GM12878 (cell line): ENCODE results near the gene DHDH. TPM values are rescaled to one million over a fixed set of nuclear protein-coding genes. Genes with fewer than 3 reads are reported as not detected.

Experiments
- BRCA1 ChIP-seq: IDR thresholded peaks from 2 replicates; pipeline ENCODE4 v1.6.1; 2011; ENCODE audit warnings: low read depth, low read length, improper control_type of control experiment
- CBFB ChIP-seq: IDR thresholded peaks from 2 replicates; pipeline ENCODE4 v1.6.1; 2016; ENCODE audit warnings: antibody characterized with exemption, low read depth
- CBX3 ChIP-seq: fragments of 200-600 bp; sonication (generic); IDR thresholded peaks from 2 replicates; pipeline ENCODE4 v1.6.1; 2016; ENCODE audit warnings: low read depth, borderline replicate concordance
- CREB1 ChIP-seq: IDR thresholded peaks from 2 replicates; pipeline ENCODE4 v1.6.1; 2012; ENCODE audit warnings: low read depth, mild to moderate bottlenecking, inconsistent platforms
- CTCF ChIP-seq, 3 experiments: IDR thresholded peaks in 2 of 3; conservative IDR thresholded peaks in 1 of 3; 2 replicates each; pipeline ENCODE4 v1.5.1; 2011; ENCODE audit warnings: low read depth in 3 of 3, low read length in 3 of 3, mild to moderate bottlenecking in 3 of 3, control low read depth in 2 of 3, moderate library complexity in 2 of 3, inconsistent platforms in 1 of 3, mixed read lengths in 1 of 3; ENCODE audit not compliant: control insufficient read depth in 2 of 3, insufficient read depth in 1 of 3; ENCODE audit errors: extremely low read depth in 1 of 3
- GABPA ChIP-seq: IDR thresholded peaks from 2 replicates; pipeline ENCODE4 v1.6.1; 2014; ENCODE audit warnings: antibody characterized with exemption, low read depth, mild to moderate bottlenecking, inconsistent platforms
- GATAD2B ChIP-seq: fragments of 450-650 bp; conservative IDR thresholded peaks from 2 replicates; pipeline ENCODE4 v1.6.1; 2017; ENCODE audit warnings: low read depth, mild to moderate bottlenecking, moderate library complexity
- HDGF ChIP-seq: fragments of 450-650 bp; IDR thresholded peaks from 2 replicates; pipeline ENCODE4 v1.6.1; 2016; ENCODE audit warnings: antibody characterized with exemption
- KDM1A ChIP-seq: fragments of 200-600 bp; sonication (generic); IDR thresholded peaks from 2 replicates; pipeline ENCODE4 v1.6.1; 2016; ENCODE audit warnings: borderline replicate concordance
- LARP7 ChIP-seq: fragments of 450-650 bp; IDR thresholded peaks from 2 replicates; pipeline ENCODE4 v1.6.1; 2017; ENCODE audit warnings: mild to moderate bottlenecking
- PAX8 ChIP-seq: fragments of 450-650 bp; IDR thresholded peaks from 2 replicates; pipeline ENCODE4 v1.6.1; 2017; ENCODE audit warnings: mild to moderate bottlenecking, moderate library complexity
- PML ChIP-seq: IDR thresholded peaks from 2 replicates; pipeline ENCODE4 v1.6.1; 2012; ENCODE audit warnings: low read length, inconsistent platforms
- POLR2A ChIP-seq: IDR thresholded peaks from 2 replicates; pipeline ENCODE4 v1.6.1; 2011; ENCODE audit warnings: low read depth, mild to moderate bottlenecking, low read length
- RAD21 ChIP-seq: IDR thresholded peaks from 2 replicates; pipeline ENCODE4 v1.6.1; 2011; ENCODE audit warnings: mild to moderate bottlenecking, low read depth, low read length, moderate library complexity; ENCODE audit not compliant: insufficient read depth
- RUNX3 ChIP-seq: IDR thresholded peaks from 2 replicates; pipeline ENCODE4 v1.6.1; 2012; ENCODE audit warnings: low read length, inconsistent platforms
- SPI1 ChIP-seq: IDR thresholded peaks from 2 replicates; pipeline ENCODE4 v1.6.1; 2011; ENCODE audit warnings: low read depth, mild to moderate bottlenecking, low read length, moderate library complexity, borderline replicate concordance; ENCODE audit not compliant: insufficient read depth
- SREBF1 ChIP-seq: IDR thresholded peaks from 2 replicates; pipeline ENCODE4 v1.6.1; 2012; ENCODE audit warnings: mild to moderate bottlenecking, low read length
- TBL1XR1 ChIP-seq: IDR thresholded peaks from 2 replicates; pipeline ENCODE4 v1.6.1; 2012; ENCODE audit warnings: low read depth, low read length, improper control_type of control experiment
- TCF7 ChIP-seq: IDR thresholded peaks from 2 replicates; pipeline ENCODE4 v1.6.1; 2014; ENCODE audit warnings: antibody characterized with exemption, borderline replicate concordance
- USF1 ChIP-seq: IDR thresholded peaks from 2 replicates; pipeline ENCODE4 v1.6.1; 2011; ENCODE audit warnings: borderline replicate concordance, low read depth, mild to moderate bottlenecking, moderate library complexity, mixed read lengths, low read length; ENCODE audit not compliant: insufficient read depth; ENCODE audit errors: extremely low read length
- ZBTB33 ChIP-seq: fragments of 450-650 bp; IDR thresholded peaks from 2 replicates; pipeline ENCODE4 v1.6.1; 2017; ENCODE audit warnings: mild to moderate bottlenecking
- ZBTB40 ChIP-seq: fragments of 450-650 bp; IDR thresholded peaks from 2 replicates; pipeline ENCODE4 v1.6.1; 2016; ENCODE audit warnings: mild to moderate bottlenecking, moderate library complexity, borderline replicate concordance
- ZNF384 ChIP-seq: IDR thresholded peaks from 2 replicates; pipeline ENCODE4 v1.6.1; 2012; ENCODE audit warnings: low read depth, mild to moderate bottlenecking, low read length, improper control_type of control experiment, borderline replicate concordance
- ZNF622 ChIP-seq: fragments of 450-650 bp; IDR thresholded peaks from 2 replicates; pipeline ENCODE4 v1.6.1; 2017; ENCODE audit warnings: mild to moderate bottlenecking, inconsistent platforms
- polyA plus RNA-seq, 11 experiments: library from polyadenylated mRNA; depleted of rRNA in 4 of 11; unstranded in 6 of 11; stranded (reverse) in 5 of 11; fragments of >200 nt; fragmentation: Nextera tagmentation in 4 of 11; fragmentation: Illumina TruSeq in 1 of 11; extraction: Ambion mirVana in 4 of 11; extraction: Trizol in 1 of 11; gene quantifications; 1 replicate in 1 of 11; 2 replicates in 10 of 11; pipeline versions ENCODE4 v1.2.1 to v1.2.3, GENCODE V29; 2011 to 2016; ENCODE audit warnings: inconsistent platforms in 2 of 11, missing spikeins in 2 of 11, low read depth in 1 of 11
- total RNA-seq, 4 experiments: library from RNA; depleted of rRNA in 3 of 4; stranded (reverse); fragments of >200 nt in 3 of 4; fragmentation: Illumina TruSeq in 1 of 4; extraction: Trizol in 1 of 4; gene quantifications; 2 replicates each; pipeline versions ENCODE4 v1.2.1 to v1.2.3, GENCODE V29; 2013 to 2021

DHDH gene
- total and polyA plus RNA-seq, 10 of the 15 experiments (the other 5 are each of a cell fraction or from before 2014, with no cell fraction given) = 0.13 to 0.21 (median 0.15) TPM; not detected in 7

GRCh38 chr19:48913114-48913889, 20.2 kb upstream of the DHDH start (continued):
- no peak for TF ChIP-seq USF1
- no peak for TF ChIP-seq HDGF
- no peak for TF ChIP-seq CTCF (IDR thresholded peaks at IDR 0.05 in 2 of 3, conservative IDR thresholded peaks at IDR 0.05 in 1 of 3; ENCODE audit: control insufficient read depth in 2 of 3, extremely low read depth in 1 of 3, insufficient read depth in 1 of 3, low read depth in 3 of 3, low read length in 3 of 3)
- TF ChIP-seq RAD21 = no peak
- TF ChIP-seq KDM1A = no peak
- no peak for TF ChIP-seq ZNF384
- no peak for TF ChIP-seq GABPA
- no peak for TF ChIP-seq BRCA1
- TF ChIP-seq CBFB = no peak
- TF ChIP-seq ZBTB40 = no peak
- TF ChIP-seq CREB1 = no peak
- TF ChIP-seq ZNF622 = no peak
- TF ChIP-seq TCF7 = no peak
- no peak for TF ChIP-seq PML
- no peak for TF ChIP-seq ZBTB33
- no peak for TF ChIP-seq TBL1XR1
- TF ChIP-seq PAX8 = no peak
- TF ChIP-seq CBX3 = no peak
- no peak; the same call in 1 of the 2 replicates for TF ChIP-seq SREBF1
- TF ChIP-seq GATAD2B = no peak
- TF ChIP-seq POLR2A = no peak
- no peak for TF ChIP-seq LARP7
- no peak for TF ChIP-seq SPI1
- no peak for TF ChIP-seq RUNX3
